Activated naive CD8-positive, alpha-beta T cell treated with anti-CD3 and anti-CD28 coated beads for 36 hours (primary cell): ENCODE data around the gene RCBTB1. TPM values are rescaled to one million over a fixed set of nuclear protein-coding genes. Genes with fewer than 3 reads are reported as not detected.
A peak's percentile ranks its signal among the peaks of the same experiment; 100 is the strongest.

Experiments used
- DNase-seq: peaks from one replicate; pipeline ENCODE4 v3.0.0; 2021
- H3K27ac Mint-ChIP-seq: one replicate; pipeline ENCODE4 v1.8.0; 2022; ENCODE audit warnings: mild to moderate bottlenecking, moderate library complexity, mixed read lengths
- H3K27me3 Mint-ChIP-seq: one replicate; pipeline ENCODE4 v1.8.0; 2022; ENCODE audit warnings: mild to moderate bottlenecking, mixed read lengths
- H3K36me3 Mint-ChIP-seq: one replicate; pipeline ENCODE4 v1.8.0; 2021; ENCODE audit warnings: mild to moderate bottlenecking, mixed read lengths
- H3K4me1 Mint-ChIP-seq: one replicate; pipeline ENCODE4 v1.8.0; 2021; ENCODE audit warnings: mixed read lengths
- H3K4me3 Mint-ChIP-seq: one replicate; pipeline ENCODE4 v1.8.0; 2022; ENCODE audit warnings: mild to moderate bottlenecking, moderate library complexity, mixed read lengths
- H3K9me3 Mint-ChIP-seq: one replicate; pipeline ENCODE4 v1.8.0; 2022; ENCODE audit warnings: mixed read lengths
- total RNA-seq, 2 experiments: library from RNA; stranded (reverse); gene quantifications; one replicate each; pipeline ENCODE4 v1.2.3, GENCODE V29; 2021

The RCBTB1 gene
- total RNA-seq, 2 experiments from 2014 or later: 13.2 to 14.6 TPM

- H3K9me3 Mint-ChIP-seq: no peaks in the 10 kb centered on the region
These were observed 34.3 kb downstream of the RCBTB1 start for GRCh38 chr13:49550942-49551644.

GRCh38 chr13:49549289-49549688, 36.1 kb downstream of the RCBTB1 start:
- Mint-ChIP-seq H3K4me1 (peaks cover 2% of the 10 kb centered on the region), H3K27ac (no peak overlapping the region), H3K27me3 (no peaks in the 10 kb centered on the region), H3K9me3 (no peaks in the 10 kb centered on the region), H3K4me3 (no peak overlapping the region), H3K36me3 (peaks cover 8% of the 10 kb centered on the region)
- no peak for DNase-seq

More at GRCh38 chr13:49550942-49551644, 34.3 kb downstream of the RCBTB1 start:
- Mint-ChIP-seq H3K4me1 (peaks cover 2% of the 10 kb centered on the region), H3K36me3 (peaks cover 12% of the 10 kb centered on the region), H3K4me3 (no peak overlapping the region), H3K27ac (no peak overlapping the region), H3K27me3 (no peaks in the 10 kb centered on the region)
- DNase-seq: no peak

- no peaks in the 10 kb centered on the region for H3K9me3 Mint-ChIP-seq
- H3K4me1 Mint-ChIP-seq: peaks cover 2% of the 10 kb centered on the region
- H3K27ac Mint-ChIP-seq: no peak overlapping the region
- H3K4me3 Mint-ChIP-seq: no peak overlapping the region
- DNase-seq: no peak
- H3K27me3 Mint-ChIP-seq: no peaks in the 10 kb centered on the region
- peaks cover 2% of the 10 kb centered on the region for H3K36me3 Mint-ChIP-seq
These were observed 38.8 kb downstream of the RCBTB1 start for GRCh38 chr13:49546561-49546960.

- Mint-ChIP-seq H3K27me3 (no peaks in the 10 kb centered on the region), H3K36me3 (peaks cover 4% of the 10 kb centered on the region), H3K4me1 (peaks cover 6% of the 10 kb centered on the region), H3K9me3 (no peaks in the 10 kb centered on the region), H3K27ac (no peak overlapping the region), H3K4me3 (no peak overlapping the region)
- no peak for DNase-seq
These were observed 39.7 kb downstream of the RCBTB1 start for GRCh38 chr13:49545661-49546060.

GRCh38 chr13:49543656-49544055, 41.7 kb downstream of the RCBTB1 start:
- no peak overlapping the region for H3K4me3 Mint-ChIP-seq
- peaks cover 20% of the 10 kb centered on the region for H3K4me1 Mint-ChIP-seq
- H3K9me3 Mint-ChIP-seq: no peaks in the 10 kb centered on the region
- H3K27ac Mint-ChIP-seq: no peak overlapping the region
- H3K36me3 Mint-ChIP-seq: peaks cover 16% of the 10 kb centered on the region
- no peaks in the 10 kb centered on the region for H3K27me3 Mint-ChIP-seq
- no peak for DNase-seq

GRCh38 chr13:49540552-49540951, 44.8 kb downstream of the RCBTB1 start:
- DNase-seq: no peak
- Mint-ChIP-seq H3K9me3 (no peaks in the 10 kb centered on the region), H3K4me3 (no peak overlapping the region), H3K36me3 (peaks cover 14% of the 10 kb centered on the region), H3K27me3 (no peaks in the 10 kb centered on the region), H3K27ac (peak overlapping the region; percentile 81), H3K4me1 (peaks cover 18% of the 10 kb centered on the region)

GRCh38 chr13:49539746-49540145, 45.6 kb downstream of the RCBTB1 start:
- peaks cover 15% of the 10 kb centered on the region for H3K36me3 Mint-ChIP-seq
- H3K27me3 Mint-ChIP-seq: no peaks in the 10 kb centered on the region
- H3K4me3 Mint-ChIP-seq: no peak overlapping the region

GRCh38 chr13:49539313-49539712, 46.0 kb downstream of the RCBTB1 start:
- Mint-ChIP-seq H3K27me3 (no peaks in the 10 kb centered on the region), H3K4me3 (no peak overlapping the region), H3K4me1 (peaks cover 18% of the 10 kb centered on the region), H3K27ac (peak overlapping the region; percentile 73), H3K9me3 (no peaks in the 10 kb centered on the region), H3K36me3 (peaks cover 15% of the 10 kb centered on the region)
- no peak for DNase-seq

More at GRCh38 chr13:49539746-49540145, 45.6 kb downstream of the RCBTB1 start:
- Mint-ChIP-seq H3K27ac (peak overlapping the region; percentile 81), H3K9me3 (no peaks in the 10 kb centered on the region), H3K4me1 (peaks cover 18% of the 10 kb centered on the region)
- DNase-seq: no peak

- H3K9me3 Mint-ChIP-seq: no peaks in the 10 kb centered on the region
- peaks cover 20% of the 10 kb centered on the region for H3K36me3 Mint-ChIP-seq
- no peaks in the 10 kb centered on the region for H3K27me3 Mint-ChIP-seq
- H3K4me1 Mint-ChIP-seq: peaks cover 20% of the 10 kb centered on the region
- DNase-seq: no peak
- H3K4me3 Mint-ChIP-seq: no peak overlapping the region
- no peak overlapping the region for H3K27ac Mint-ChIP-seq
These were observed 47.0 kb downstream of the RCBTB1 start for GRCh38 chr13:49538404-49538803.

- DNase-seq: no peak
- no peak overlapping the region for H3K27ac Mint-ChIP-seq
- peaks cover 23% of the 10 kb centered on the region for H3K4me1 Mint-ChIP-seq
- no peaks in the 10 kb centered on the region for H3K27me3 Mint-ChIP-seq
- H3K4me3 Mint-ChIP-seq: no peak overlapping the region
- no peaks in the 10 kb centered on the region for H3K9me3 Mint-ChIP-seq
- H3K36me3 Mint-ChIP-seq: peaks cover 27% of the 10 kb centered on the region
These were observed 49.0 kb downstream of the RCBTB1 start for GRCh38 chr13:49536144-49536873.

- no peak overlapping the region for H3K4me3 Mint-ChIP-seq
- H3K27ac Mint-ChIP-seq: no peak overlapping the region
- no peaks in the 10 kb centered on the region for H3K9me3 Mint-ChIP-seq
- DNase-seq: no peak
- H3K27me3 Mint-ChIP-seq: no peaks in the 10 kb centered on the region
- H3K4me1 Mint-ChIP-seq: peaks cover 7% of the 10 kb centered on the region
- H3K36me3 Mint-ChIP-seq: peaks cover 31% of the 10 kb centered on the region
These were observed 51.6 kb downstream of the RCBTB1 start for GRCh38 chr13:49533591-49534269.

GRCh38 chr13:49533011-49533410, 52.3 kb downstream of the RCBTB1 start:
- peaks cover 31% of the 10 kb centered on the region for H3K36me3 Mint-ChIP-seq
- peaks cover 7% of the 10 kb centered on the region for H3K4me1 Mint-ChIP-seq
- no peak overlapping the region for H3K4me3 Mint-ChIP-seq
- H3K27me3 Mint-ChIP-seq: no peaks in the 10 kb centered on the region
- H3K9me3 Mint-ChIP-seq: no peaks in the 10 kb centered on the region
- H3K27ac Mint-ChIP-seq: no peak overlapping the region
- no peak for DNase-seq

- no peaks in the 10 kb centered on the region for H3K9me3 Mint-ChIP-seq
- no peak overlapping the region for H3K4me3 Mint-ChIP-seq
- peaks cover 31% of the 10 kb centered on the region for H3K36me3 Mint-ChIP-seq
- no peak for DNase-seq
- H3K27ac Mint-ChIP-seq: no peak overlapping the region
- peaks cover 7% of the 10 kb centered on the region for H3K4me1 Mint-ChIP-seq
- H3K27me3 Mint-ChIP-seq: no peaks in the 10 kb centered on the region
These were observed 52.8 kb downstream of the RCBTB1 start for GRCh38 chr13:49532593-49532992.

- no peak for DNase-seq
- H3K27ac Mint-ChIP-seq: peak overlapping the region; percentile 65
- H3K27me3 Mint-ChIP-seq: no peaks in the 10 kb centered on the region
- H3K36me3 Mint-ChIP-seq: peaks cover 33% of the 10 kb centered on the region
- H3K9me3 Mint-ChIP-seq: no peaks in the 10 kb centered on the region
- peaks cover 11% of the 10 kb centered on the region for H3K4me1 Mint-ChIP-seq
- no peak overlapping the region for H3K4me3 Mint-ChIP-seq
These were observed 54.9 kb downstream of the RCBTB1 start for GRCh38 chr13:49530457-49530856.

- no peaks in the 10 kb centered on the region for H3K27me3 Mint-ChIP-seq
- peaks cover 9% of the 10 kb centered on the region for H3K4me1 Mint-ChIP-seq
- peaks cover 27% of the 10 kb centered on the region for H3K36me3 Mint-ChIP-seq
- no peak overlapping the region for H3K4me3 Mint-ChIP-seq
- DNase-seq: no peak
- no peak overlapping the region for H3K27ac Mint-ChIP-seq
- H3K9me3 Mint-ChIP-seq: no peaks in the 10 kb centered on the region
These were observed 57.2 kb downstream of the RCBTB1 start for GRCh38 chr13:49528161-49528560.
